Bronchial epithelial cell (primary cell): ENCODE measurements around the gene EFNA1. TPM values are rescaled to one million over a fixed set of nuclear protein-coding genes. Genes with fewer than 3 reads are reported as not detected.

Source experiments
- DNase-seq: peaks from one replicate; pipeline ENCODE4 v3.0.0-alpha.2; 2010; ENCODE audit warnings: low read depth
- FAIRE-seq: peaks from 2 replicates; lab custom pipeline; 2011; peaks lifted over from hg19 to GRCh38; lab: Jason Lieb, UNC
- H3K27me3 ChIP-seq: 2 replicates; pipeline ENCODE4 v1.5.1; 2011; ENCODE audit warnings: low read length; ENCODE audit not compliant: control insufficient read depth, insufficient read depth
- H3K36me3 ChIP-seq: 2 replicates; pipeline ENCODE4 v1.5.1; 2011; ENCODE audit warnings: low read length; ENCODE audit not compliant: control insufficient read depth, insufficient read depth
- H3K4me3 ChIP-seq: 2 replicates; pipeline ENCODE4 v1.5.1; 2011; ENCODE audit warnings: mild to moderate bottlenecking, low read depth, low read length, control low read depth
- total RNA-seq: library from RNA; depleted of rRNA; stranded (reverse); fragments of >200 nt; gene quantifications from 2 replicates; pipeline ENCODE4 v1.2.1, GENCODE V29; 2014
- TF ChIP-seq, protein P1 (sequence below): IDR thresholded peaks from 2 replicates; pipeline ENCODE4 v1.5.1; 2011; ENCODE audit warnings: mild to moderate bottlenecking, moderate library complexity, low read length, control low read depth, inconsistent platforms; ENCODE audit not compliant: insufficient read depth, severe bottlenecking

EFNA1 gene
- total RNA-seq, 1 donor from 2014 or later = 31.9 TPM

DNA sequence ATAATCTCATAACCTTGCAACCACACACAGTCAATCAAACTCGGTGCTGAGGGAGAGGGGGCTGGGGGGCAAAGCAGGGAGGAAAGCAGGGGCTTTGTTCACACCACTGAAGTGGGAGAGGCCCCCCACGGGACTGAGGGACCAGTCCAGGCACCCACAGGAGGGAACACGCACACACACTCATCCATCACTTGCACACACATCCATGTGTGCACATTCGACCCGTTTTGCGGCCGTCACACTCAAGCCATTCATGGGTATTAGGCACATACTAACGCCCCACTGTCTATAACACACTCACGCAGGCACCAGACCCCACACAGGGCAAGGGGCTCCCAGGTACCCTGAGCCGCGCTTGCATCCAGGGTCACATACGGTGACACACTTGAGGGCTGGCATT, 35.0 kb upstream of the EFNA1 start:
- TF ChIP-seq, protein P1, sequence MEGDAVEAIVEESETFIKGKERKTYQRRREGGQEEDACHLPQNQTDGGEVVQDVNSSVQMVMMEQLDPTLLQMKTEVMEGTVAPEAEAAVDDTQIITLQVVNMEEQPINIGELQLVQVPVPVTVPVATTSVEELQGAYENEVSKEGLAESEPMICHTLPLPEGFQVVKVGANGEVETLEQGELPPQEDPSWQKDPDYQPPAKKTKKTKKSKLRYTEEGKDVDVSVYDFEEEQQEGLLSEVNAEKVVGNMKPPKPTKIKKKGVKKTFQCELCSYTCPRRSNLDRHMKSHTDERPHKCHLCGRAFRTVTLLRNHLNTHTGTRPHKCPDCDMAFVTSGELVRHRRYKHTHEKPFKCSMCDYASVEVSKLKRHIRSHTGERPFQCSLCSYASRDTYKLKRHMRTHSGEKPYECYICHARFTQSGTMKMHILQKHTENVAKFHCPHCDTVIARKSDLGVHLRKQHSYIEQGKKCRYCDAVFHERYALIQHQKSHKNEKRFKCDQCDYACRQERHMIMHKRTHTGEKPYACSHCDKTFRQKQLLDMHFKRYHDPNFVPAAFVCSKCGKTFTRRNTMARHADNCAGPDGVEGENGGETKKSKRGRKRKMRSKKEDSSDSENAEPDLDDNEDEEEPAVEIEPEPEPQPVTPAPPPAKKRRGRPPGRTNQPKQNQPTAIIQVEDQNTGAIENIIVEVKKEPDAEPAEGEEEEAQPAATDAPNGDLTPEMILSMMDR = no peak
- FAIRE-seq (no peak), DNase-seq (no peak)
- peaks cover 2% of the 10 kb centered on the region for H3K27me3 ChIP-seq
- H3K4me3 ChIP-seq = no peak overlapping the region
- H3K36me3 ChIP-seq = no peaks in the 10 kb centered on the region

DNA sequence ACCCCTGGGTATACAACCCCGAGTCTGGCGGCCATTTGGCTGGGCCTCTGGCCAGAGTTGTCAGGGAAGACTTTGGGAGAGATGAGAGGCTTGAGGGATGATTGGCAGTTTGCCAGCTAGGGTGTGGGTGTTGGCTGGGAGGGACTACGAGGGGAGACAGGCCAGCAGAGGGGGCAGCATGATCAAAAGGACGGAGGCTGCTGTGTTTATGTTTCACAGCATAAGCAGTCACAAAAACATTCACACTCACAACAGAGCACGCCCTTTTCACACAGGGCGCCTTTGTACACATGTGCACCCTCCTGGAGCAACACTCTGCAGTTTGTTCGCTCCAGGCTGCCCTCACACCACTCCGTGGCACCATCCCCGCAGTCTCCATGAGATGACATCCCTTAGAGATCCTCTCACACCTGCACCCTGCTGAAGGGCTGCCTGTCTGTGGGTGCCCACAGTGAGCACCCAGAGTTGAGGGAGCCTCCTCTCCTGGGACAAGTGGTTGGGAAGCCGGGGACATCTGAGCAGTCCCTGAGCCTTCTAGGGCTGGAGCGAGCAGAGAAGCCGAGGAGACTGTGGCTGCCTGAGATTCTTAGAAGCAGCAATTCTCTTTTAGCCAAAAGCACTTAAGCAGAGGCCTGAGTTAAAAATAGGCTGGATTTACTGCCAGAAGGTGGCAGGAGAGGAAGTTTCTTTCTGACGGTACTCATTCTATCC, 33.6 kb upstream of the EFNA1 start:
- peak; percentile 59 for DNase-seq
- no peak for FAIRE-seq

DNA sequence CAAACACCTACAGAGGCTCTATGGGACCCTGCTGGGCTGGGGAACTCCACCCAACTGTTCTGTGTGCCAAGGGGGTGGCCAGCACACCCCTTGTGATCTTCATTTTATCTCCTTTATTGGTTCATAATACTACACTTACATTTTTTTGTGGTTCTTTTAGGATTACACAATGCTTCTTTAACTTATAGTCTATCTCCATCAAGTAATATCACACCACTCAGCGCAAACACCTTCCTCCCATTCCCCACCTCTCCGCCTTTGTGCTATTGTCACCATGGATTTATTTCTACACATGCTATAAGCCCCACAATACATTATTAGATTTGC, 33.1 kb upstream of the EFNA1 start:
- FAIRE-seq (no peak), DNase-seq (no peak)
- Histone ChIP-seq H3K4me3 (no peak overlapping the region), H3K27me3 (peaks cover 2% of the 10 kb centered on the region), H3K36me3 (no peaks in the 10 kb centered on the region)
- TF ChIP-seq, protein P1 = no peak

More for the DNA sequence above, 33.6 kb upstream of the EFNA1 start:
- H3K4me3 ChIP-seq = no peak overlapping the region
- no peaks in the 10 kb centered on the region for H3K36me3 ChIP-seq
- peaks cover 2% of the 10 kb centered on the region for H3K27me3 ChIP-seq
- TF ChIP-seq, protein P1 = peak; percentile 56

DNA sequence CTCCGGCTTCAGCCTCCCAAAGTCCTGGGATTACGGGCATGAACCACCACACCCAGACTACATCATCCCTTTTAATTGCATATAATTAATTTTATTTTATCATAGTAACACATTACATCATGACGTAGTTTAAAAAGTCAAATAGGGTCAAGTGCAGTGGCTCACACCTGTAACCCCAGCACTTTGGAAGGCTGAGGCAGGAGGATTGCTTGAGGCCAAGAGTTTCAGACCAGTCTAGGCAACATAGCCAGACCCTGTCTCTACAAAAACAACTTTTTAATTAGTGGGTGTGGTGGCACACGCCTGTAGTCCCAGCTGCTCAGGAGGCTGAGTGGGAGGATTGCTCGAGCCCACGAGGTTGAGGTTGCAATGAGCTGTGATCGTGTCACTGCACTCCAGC, 28.3 kb upstream of the EFNA1 start:
- Histone ChIP-seq H3K36me3 (no peaks in the 10 kb centered on the region), H3K4me3 (no peak overlapping the region), H3K27me3 (no peaks in the 10 kb centered on the region)
- DNase-seq (no peak), FAIRE-seq (no peak)
- TF ChIP-seq, protein P1 = no peak

DNA sequence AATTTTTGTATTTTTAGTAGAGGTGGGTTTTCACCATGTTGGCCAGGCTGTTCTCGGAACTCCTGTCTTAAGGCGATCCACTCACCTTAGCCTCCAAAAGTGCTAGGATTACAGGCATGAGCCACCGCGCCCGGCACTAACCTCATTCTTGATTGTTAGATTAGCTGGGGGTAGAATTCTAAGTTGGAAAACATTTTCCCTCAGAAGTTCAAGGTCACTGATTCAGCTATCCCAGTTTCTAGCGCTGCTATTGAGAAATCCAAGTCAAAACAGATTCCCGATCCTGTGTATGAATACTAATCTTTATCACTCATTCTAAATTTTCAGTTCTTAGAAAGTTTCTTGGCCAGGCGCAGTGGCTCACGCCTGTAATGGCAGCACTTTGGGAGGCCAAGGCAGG, 24.4 kb upstream of the EFNA1 start:
- Histone ChIP-seq H3K27me3 (no peaks in the 10 kb centered on the region), H3K36me3 (no peaks in the 10 kb centered on the region), H3K4me3 (no peak overlapping the region)
- no peak for FAIRE-seq
- TF ChIP-seq, protein P1 = no peak
- no peak for DNase-seq
